Caco-2 (cell line): ENCODE data around the gene PPM1F. TPM values are rescaled to one million over a fixed set of nuclear protein-coding genes. Genes with fewer than 3 reads are reported as not detected.

ENCODE experiments used
- BruUV-seq: library from RNA; stranded (reverse); fragments of 400-500 nt; replicated peaks from 2 replicates; lab custom pipeline; 2021; lab: Mats Ljungman, UMichigan
- CTCF ChIA-PET: fragments of 300-600 bp; sonication (Branson Sonifier 250); formaldehyde crosslinking; loops from one replicate; lab custom pipeline; 2022; ENCODE audit warnings: antibody characterized with exemption; lab: Charles Lee
- POLR2A ChIA-PET: fragments of 300-600 bp; sonication (Branson Sonifier 250); formaldehyde crosslinking; loops from one replicate; lab custom pipeline; 2022; ENCODE audit warnings: antibody characterized with exemption; lab: Charles Lee
- DNase-seq, 2 experiments: peaks; one replicate each; pipeline versions ENCODE4 v3.0.0 to v3.0.0-alpha.2; 2020 to 2022
- H3K27me3 ChIP-seq: replicated peaks from 2 replicates; pipeline ENCODE4 v1.6.0; 2011; ENCODE audit warnings: low read length; ENCODE audit not compliant: control insufficient read depth, insufficient read depth
- H3K36me3 ChIP-seq: 2 replicates; pipeline ENCODE4 v1.5.1; 2011; ENCODE audit warnings: low read length; ENCODE audit not compliant: control insufficient read depth, insufficient read depth
- H3K4me1 ChIP-seq: fragments of 250-450 bp; sonication (Bioruptor Pico); 2 replicates; pipeline ENCODE4 v1.5.1; 2020; ENCODE audit warnings: mild to moderate bottlenecking
- H3K4me3 ChIP-seq: 2 replicates; pipeline ENCODE4 v1.5.1; 2011; ENCODE audit warnings: low read depth, mild to moderate bottlenecking, control low read depth, low read length
- H3K9me3 ChIP-seq: fragments of 250-450 bp; sonication (Bioruptor Pico); 2 replicates; pipeline ENCODE4 v1.5.1; 2020; ENCODE audit warnings: mild to moderate bottlenecking, moderate library complexity
- H3K27ac Mint-ChIP-seq: one replicate; pipeline ENCODE4 v1.8.0; 2022; ENCODE audit warnings: mixed read lengths; ENCODE audit not compliant: unreplicated experiment
- H3K27me3 Mint-ChIP-seq: one replicate; pipeline ENCODE4 v1.8.0; 2022; ENCODE audit warnings: mixed read lengths; ENCODE audit not compliant: insufficient read depth, unreplicated experiment
- H3K36me3 Mint-ChIP-seq: one replicate; pipeline ENCODE4 v1.8.0; 2022; ENCODE audit warnings: mild to moderate bottlenecking, mixed read lengths; ENCODE audit not compliant: insufficient read depth, unreplicated experiment
- H3K4me1 Mint-ChIP-seq: one replicate; pipeline ENCODE4 v1.8.0; 2022; ENCODE audit warnings: low read depth, mixed read lengths; ENCODE audit not compliant: unreplicated experiment
- H3K4me3 Mint-ChIP-seq: one replicate; pipeline ENCODE4 v1.8.0; 2022; ENCODE audit warnings: mild to moderate bottlenecking, moderate library complexity, mixed read lengths; ENCODE audit not compliant: unreplicated experiment
- H3K9me3 Mint-ChIP-seq: one replicate; pipeline ENCODE4 v1.8.0; 2022; ENCODE audit warnings: mixed read lengths; ENCODE audit not compliant: unreplicated experiment
- intact Hi-C: fragments of 100-400 bp; cut with micrococcal nuclease; formaldehyde crosslinking; loops from one replicate; pipeline ENCODE4 v1.10.0; 2022; ENCODE audit not compliant: unreplicated experiment
- total RNA-seq: library from RNA; stranded (reverse); gene quantifications from 2 replicates; pipeline ENCODE4 v1.2.3, GENCODE V29; 2022
- TF ChIP-seq, protein P1 (sequence below), 2 experiments: fragments of 200-600 bp in 1 of 2; IDR thresholded peaks; 1 replicate in 1 of 2; 2 replicates in 1 of 2; pipeline versions ENCODE4 v1.5.1 to v1.8.0; 2011 to 2022; ENCODE audit warnings: antibody characterized with exemption in 1 of 2, control low read depth in 1 of 2, inconsistent platforms in 1 of 2, low read depth in 1 of 2, low read length in 1 of 2, mild to moderate bottlenecking in 1 of 2, moderate library complexity in 1 of 2; ENCODE audit not compliant: insufficient read depth in 1 of 2, severe bottlenecking in 1 of 2, unreplicated experiment in 1 of 2

PPM1F gene
- total RNA-seq, 1 experiment from 2014 or later, result 25.8 TPM

- Mint-ChIP-seq H3K27ac (no peak overlapping the region), H3K36me3 (peaks cover 4% of the 10 kb centered on the region), H3K4me3 (no peak overlapping the region), H3K9me3 (no peaks in the 10 kb centered on the region), H3K27me3 (no peaks in the 10 kb centered on the region), H3K4me1 (peaks cover 7% of the 10 kb centered on the region)
- no TSS peak for BruUV-seq
- TF ChIP-seq, protein P1, sequence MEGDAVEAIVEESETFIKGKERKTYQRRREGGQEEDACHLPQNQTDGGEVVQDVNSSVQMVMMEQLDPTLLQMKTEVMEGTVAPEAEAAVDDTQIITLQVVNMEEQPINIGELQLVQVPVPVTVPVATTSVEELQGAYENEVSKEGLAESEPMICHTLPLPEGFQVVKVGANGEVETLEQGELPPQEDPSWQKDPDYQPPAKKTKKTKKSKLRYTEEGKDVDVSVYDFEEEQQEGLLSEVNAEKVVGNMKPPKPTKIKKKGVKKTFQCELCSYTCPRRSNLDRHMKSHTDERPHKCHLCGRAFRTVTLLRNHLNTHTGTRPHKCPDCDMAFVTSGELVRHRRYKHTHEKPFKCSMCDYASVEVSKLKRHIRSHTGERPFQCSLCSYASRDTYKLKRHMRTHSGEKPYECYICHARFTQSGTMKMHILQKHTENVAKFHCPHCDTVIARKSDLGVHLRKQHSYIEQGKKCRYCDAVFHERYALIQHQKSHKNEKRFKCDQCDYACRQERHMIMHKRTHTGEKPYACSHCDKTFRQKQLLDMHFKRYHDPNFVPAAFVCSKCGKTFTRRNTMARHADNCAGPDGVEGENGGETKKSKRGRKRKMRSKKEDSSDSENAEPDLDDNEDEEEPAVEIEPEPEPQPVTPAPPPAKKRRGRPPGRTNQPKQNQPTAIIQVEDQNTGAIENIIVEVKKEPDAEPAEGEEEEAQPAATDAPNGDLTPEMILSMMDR (IDR thresholded peaks at IDR 0.05; ENCODE audit: insufficient read depth in 1 of 2, low read depth in 1 of 2, low read length in 1 of 2, severe bottlenecking in 1 of 2, unreplicated experiment in 1 of 2), result no peak
- H3K36me3 ChIP-seq, result no peaks in the 10 kb centered on the region
- CTCF ChIA-PET, result no interaction called here
- peaks cover 7% of the 10 kb centered on the region; the same call in 1 of the 2 replicates for H3K4me1 ChIP-seq
- intact Hi-C loops, result no loop called here
- H3K9me3 ChIP-seq, result no peaks in the 10 kb centered on the region
- H3K4me3 ChIP-seq, result no peak overlapping the region
- no peak for DNase-seq
- H3K27me3 ChIP-seq, result no peaks in the 10 kb centered on the region
- POLR2A ChIA-PET, result no interaction called here
Measured at GRCh38 chr22:21943571-21944448, 8.8 kb downstream of the PPM1F start.

GRCh38 chr22:21942407-21943343 lies 10.0 kb downstream of the PPM1F start:
- TF ChIP-seq, protein P1 (IDR thresholded peaks at IDR 0.05; ENCODE audit: insufficient read depth in 1 of 2, low read depth in 1 of 2, low read length in 1 of 2, severe bottlenecking in 1 of 2, unreplicated experiment in 1 of 2), result no peak
- H3K4me3 Mint-ChIP-seq, result no peak overlapping the region
- Histone ChIP-seq H3K27me3 (no peaks in the 10 kb centered on the region), H3K9me3 (no peaks in the 10 kb centered on the region), H3K36me3 (no peaks in the 10 kb centered on the region), H3K4me3 (no peak overlapping the region), H3K4me1 (peaks cover 4% of the 10 kb centered on the region; the same call in 1 of the 2 replicates)
- H3K27me3 Mint-ChIP-seq, result no peaks in the 10 kb centered on the region
- intact Hi-C loops, result no loop called here
- H3K36me3 Mint-ChIP-seq, result peaks cover 12% of the 10 kb centered on the region
- no peaks in the 10 kb centered on the region for H3K9me3 Mint-ChIP-seq
- no peak overlapping the region for H3K27ac Mint-ChIP-seq
- peaks cover 4% of the 10 kb centered on the region for H3K4me1 Mint-ChIP-seq
- DNase-seq, result no peak
- BruUV-seq, result no TSS peak
- ChIA-PET POLR2A (no interaction called here), CTCF (no interaction called here)

DNA sequence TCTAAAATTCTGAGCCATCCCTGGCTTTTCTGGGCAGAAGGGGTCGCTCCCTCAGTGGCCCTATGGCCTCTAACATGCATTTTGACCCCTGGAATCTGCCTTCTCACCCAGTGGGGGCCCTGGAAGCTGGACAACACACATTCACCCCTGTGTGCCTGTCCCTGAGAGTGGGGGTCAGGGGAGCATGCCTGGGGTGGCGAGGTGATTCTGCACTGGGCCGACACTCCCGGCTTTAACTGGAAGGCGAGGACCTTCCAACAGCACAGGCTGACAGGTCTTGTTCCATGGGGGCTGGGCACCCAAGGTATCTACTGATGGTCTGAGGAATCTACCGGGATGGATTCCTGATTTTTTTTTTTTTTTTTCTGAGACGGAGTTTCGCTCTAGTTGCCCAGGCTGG lies 10.7 kb downstream of the PPM1F start:
- no peak for DNase-seq
- Histone ChIP-seq H3K27me3 (no peaks in the 10 kb centered on the region), H3K9me3 (no peaks in the 10 kb centered on the region), H3K4me3 (no peak overlapping the region), H3K4me1 (0 out of 2 replicates have a peak, but pooled peaks cover 3% of the 10 kb centered on the region), H3K36me3 (no peaks in the 10 kb centered on the region)
- H3K4me1 Mint-ChIP-seq, result peaks cover 4% of the 10 kb centered on the region
- POLR2A ChIA-PET, result no interaction called here
- no TSS peak for BruUV-seq
- CTCF ChIA-PET, result no interaction called here
- H3K4me3 Mint-ChIP-seq, result no peak overlapping the region
- peaks cover 12% of the 10 kb centered on the region for H3K36me3 Mint-ChIP-seq
- intact Hi-C loops, result no loop called here
- no peaks in the 10 kb centered on the region for H3K27me3 Mint-ChIP-seq
- no peaks in the 10 kb centered on the region for H3K9me3 Mint-ChIP-seq
- TF ChIP-seq, protein P1 (IDR thresholded peaks at IDR 0.05; ENCODE audit: insufficient read depth in 1 of 2, low read depth in 1 of 2, low read length in 1 of 2, severe bottlenecking in 1 of 2, unreplicated experiment in 1 of 2), result no peak
- H3K27ac Mint-ChIP-seq, result no peak overlapping the region
